Fibroblast of skin of scalp (primary cell): ENCODE measurements around the gene CD36. TPM values are rescaled to one million over a fixed set of nuclear protein-coding genes. Genes with fewer than 3 reads are reported as not detected.

Source experiments
- DNase-seq: peaks from one replicate; pipeline ENCODE4 v3.0.0-alpha.2; 2013
- polyA plus RNA-seq, 2 experiments: library from polyadenylated mRNA; unstranded; fragments of 120-200 nt; gene quantifications; one replicate each; pipeline ENCODE4 v1.2.1, GENCODE V29; 2013; ENCODE audit not compliant: insufficient read length in 2 of 2

The CD36 gene
- 1.1 TPM for polyA plus RNA-seq (2013, experiment 1 of 2; ENCODE audit: insufficient read length)
- 6.1 TPM for polyA plus RNA-seq (2013, experiment 2 of 2; ENCODE audit: insufficient read length)

DNA sequence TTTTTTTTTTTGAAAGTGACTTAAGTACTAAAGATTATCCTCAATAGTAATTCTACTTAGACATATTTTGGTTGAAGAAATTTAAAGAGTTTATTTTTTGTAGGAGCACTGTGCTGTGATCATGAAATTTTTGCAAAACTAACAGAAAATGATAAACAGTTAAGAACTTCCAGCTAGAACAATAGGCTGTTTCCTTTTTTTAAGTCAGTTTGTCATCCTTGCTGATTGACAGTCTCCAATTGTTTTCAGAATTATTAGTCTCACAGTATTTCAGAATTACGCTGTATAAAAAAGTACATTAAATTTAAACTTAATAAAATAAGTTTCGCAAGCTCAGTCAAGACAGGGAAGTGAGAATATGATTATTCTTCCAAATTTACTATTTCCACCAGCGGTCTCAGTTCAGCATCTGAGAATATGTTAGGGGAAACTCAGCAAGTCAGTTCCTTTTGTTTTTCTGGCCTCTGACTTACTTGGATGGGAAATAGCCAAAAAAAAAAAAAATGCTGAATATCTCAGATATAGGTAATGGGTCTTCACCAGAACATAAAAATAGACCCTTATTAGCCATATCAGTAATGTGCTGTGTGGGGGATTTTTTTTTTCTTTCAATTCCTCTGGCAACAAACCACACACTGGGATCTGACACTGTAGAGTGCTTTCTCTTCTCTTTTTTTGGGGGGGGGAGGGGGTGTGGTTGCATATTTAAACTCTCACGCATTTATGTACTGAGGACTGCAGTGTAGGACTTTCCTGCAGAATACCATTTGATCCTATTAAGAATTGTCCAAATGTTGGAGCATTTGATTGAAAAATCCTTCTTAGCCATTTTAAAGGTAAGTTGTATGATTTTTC lies at the start of gene CD36:
TSS of gene CD36 (plus strand) at position 732 of the 855 bp plus-strand sequence. CDS start 8,099 bp downstream, outside the sequence.
- no peak for DNase-seq

- no peak for DNase-seq
Observed at GRCh38 chr7:80589631-80590030, 48.8 kb upstream of the CD36 start.

DNA sequence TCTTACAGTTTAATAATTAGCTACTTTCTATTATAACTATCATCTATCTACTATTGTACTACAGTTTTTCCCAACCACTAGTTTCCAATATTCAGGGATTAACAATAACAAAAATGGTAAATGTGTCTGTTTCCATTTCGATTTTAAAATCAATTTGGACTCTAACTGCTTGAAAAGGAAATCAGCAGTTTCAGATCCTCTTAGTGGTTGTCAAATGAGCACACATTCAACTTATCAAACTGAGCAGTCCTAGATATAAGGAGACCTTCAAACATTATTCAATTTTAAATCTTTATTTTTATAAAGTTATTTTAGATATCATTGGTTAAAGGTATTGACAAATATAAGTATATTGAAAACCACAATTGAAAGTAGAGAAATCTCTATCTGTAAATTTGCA lies 46.8 kb upstream of the CD36 start:
- DNase-seq: no peak

- DNase-seq: no peak
Observed at GRCh38 chr7:80593869-80594586, 44.4 kb upstream of the CD36 start.

DNA sequence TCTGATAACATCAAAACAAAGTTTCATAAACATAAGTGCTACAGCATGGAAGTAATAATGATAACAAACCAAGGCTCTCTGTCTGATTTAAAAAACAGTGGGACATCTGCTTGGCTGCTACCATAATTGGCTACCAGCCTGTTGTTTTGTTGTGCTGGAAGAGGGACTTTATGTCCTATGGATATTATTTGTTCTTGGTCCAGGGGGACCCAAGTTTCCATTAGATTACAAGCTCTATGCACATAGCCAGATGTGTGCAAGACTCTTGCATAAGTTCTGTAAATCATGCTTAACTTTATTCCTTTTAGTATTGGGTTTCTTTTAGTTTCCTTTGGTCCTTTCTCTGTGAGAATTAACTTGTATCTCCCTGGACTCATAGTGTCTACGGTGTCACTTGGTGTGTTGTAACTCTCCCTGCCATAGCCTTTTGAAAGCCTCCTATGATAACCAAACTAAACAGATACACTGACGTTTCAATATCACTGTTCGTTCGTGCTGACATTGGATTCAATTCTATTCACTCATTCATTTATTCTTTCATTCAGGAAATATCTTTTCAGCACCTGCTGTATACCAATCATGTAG lies 41.4 kb upstream of the CD36 start:
- no peak for DNase-seq

- no peak for DNase-seq
Observed at GRCh38 chr7:80597875-80598274, 40.6 kb upstream of the CD36 start.

GRCh38 chr7:80600046-80600445 lies 38.4 kb upstream of the CD36 start:
- no peak for DNase-seq

DNA sequence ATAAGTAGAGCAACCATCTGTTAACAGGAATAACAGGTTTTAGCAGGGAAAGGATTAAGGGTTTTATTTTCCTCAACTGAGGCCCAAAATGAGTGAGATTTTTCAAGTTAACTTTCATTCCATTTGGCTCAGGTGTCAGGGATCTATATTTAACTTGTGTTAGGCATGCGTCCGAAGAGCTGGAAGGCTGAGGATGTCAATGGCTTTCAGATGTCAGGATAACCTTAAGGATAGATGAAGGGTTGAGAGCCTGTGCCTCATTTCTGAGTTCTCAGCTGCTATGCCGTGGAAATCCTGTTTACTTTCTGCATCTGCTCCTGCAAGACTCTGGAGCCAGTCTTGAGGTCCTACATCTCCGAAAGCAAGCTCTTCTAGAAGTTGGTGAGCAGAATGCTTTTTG lies 36.4 kb upstream of the CD36 start:
- no peak for DNase-seq

GRCh38 chr7:80603940-80604339 lies 34.5 kb upstream of the CD36 start:
- no peak for DNase-seq

GRCh38 chr7:80604436-80604835 lies 34.0 kb upstream of the CD36 start:
- no peak for DNase-seq

DNA sequence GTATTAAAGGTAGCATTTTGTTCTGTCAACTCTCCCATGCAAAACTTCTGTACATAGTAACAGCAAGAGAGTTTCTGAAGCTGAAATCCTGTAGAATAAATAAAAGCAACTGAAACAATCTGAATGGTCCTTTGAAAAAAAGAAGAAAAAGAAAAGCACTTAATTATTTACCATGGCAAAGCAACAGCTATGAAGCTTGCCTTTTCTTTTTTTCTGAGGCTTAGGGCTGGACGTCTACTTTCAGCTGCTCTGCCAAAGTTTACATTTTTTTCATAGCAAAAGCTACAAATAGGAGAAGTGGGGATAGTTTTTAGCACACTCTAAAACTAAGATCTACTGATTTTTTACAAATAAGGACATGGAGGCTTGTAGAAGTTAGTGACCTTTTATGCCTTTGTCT lies 31.3 kb upstream of the CD36 start:
- no peak for DNase-seq

- no peak for DNase-seq
Observed at GRCh38 chr7:80608336-80608735, 30.1 kb upstream of the CD36 start.

- DNase-seq: no peak
Observed at GRCh38 chr7:80609751-80610150, 28.7 kb upstream of the CD36 start.

GRCh38 chr7:80611353-80611752 lies 27.1 kb upstream of the CD36 start:
- no peak for DNase-seq

DNA sequence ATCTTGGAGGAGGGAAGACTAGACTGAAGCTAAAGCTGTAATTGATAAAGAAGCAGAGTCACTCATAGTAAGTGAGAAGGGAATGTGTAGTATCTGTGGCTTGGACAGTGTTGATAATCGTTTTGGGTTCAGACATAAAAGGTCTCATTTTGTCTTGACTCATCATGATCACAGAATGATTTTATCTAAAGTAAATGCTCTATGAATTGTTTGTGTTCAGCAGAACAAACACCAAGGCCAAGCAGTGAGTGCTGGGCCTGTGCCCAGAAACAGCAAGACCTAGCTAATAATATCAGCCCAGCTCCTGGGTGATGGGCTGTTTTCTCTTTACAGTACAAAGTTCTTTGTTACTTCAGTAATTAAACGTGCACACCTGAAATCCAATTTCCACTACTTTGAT lies 26.7 kb upstream of the CD36 start:
- peak; percentile 54 for DNase-seq

GRCh38 chr7:80612880-80613279 lies 25.6 kb upstream of the CD36 start:
- no peak for DNase-seq

DNA sequence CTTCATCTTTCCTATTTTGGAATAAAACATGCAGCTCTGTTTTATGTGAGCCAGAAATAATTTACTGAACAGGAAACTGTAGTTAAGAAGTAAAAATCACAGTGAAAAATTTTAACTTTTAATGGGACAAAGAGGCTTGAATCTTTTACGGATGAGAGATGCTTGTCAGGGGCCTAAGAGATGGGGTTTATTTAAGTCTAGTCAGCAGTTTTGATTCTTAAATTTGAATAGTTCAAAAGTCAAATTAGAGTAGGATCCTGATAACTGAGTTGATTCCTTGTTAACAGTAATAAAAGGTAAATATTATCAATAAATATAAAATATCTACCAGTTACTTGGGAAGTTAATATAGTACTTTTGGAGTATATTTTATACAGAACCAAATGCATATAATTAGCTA lies 24.9 kb upstream of the CD36 start:
- no peak for DNase-seq

DNA sequence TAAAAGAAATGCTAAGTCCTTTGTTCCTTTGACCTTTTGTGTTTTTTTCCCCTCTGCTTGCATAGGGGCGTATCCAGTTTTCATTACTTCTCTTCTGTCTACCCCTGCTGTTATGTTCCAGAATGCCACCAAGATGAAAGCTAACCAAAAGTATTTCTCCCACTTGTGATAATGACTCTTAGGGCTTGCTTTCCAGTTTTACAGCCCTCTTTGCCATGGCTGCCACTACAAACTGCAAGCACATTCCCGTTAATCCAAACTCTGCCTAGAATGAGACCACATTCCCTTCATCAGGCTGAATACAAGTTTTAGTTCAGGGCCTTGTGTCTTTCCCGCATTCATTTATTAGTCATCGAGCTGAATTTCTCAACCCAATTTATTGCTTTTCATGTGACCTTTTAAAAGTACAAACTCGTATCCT lies 23.6 kb upstream of the CD36 start:
- peak; percentile 31 for DNase-seq

GRCh38 chr7:80618096-80618495 lies 20.3 kb upstream of the CD36 start:
- DNase-seq: no peak

DNA sequence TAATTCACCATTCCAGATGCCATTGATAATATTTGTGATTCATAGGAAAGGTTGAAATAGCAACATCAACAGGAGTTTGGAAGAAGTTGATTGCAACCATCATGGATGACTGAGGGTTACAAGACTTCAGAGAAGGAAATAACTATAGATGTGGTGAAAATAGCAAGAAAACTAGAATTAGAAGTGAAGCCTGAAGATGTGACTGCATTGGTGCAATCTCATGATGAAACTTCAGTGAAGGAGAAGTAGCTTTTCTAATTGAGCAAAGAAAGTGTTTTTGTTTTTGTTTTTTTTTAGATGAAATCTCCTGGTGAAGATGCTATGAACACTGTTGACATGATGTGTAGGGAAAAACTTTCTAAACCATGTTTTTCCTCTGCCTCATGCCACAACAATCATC lies 18.7 kb upstream of the CD36 start:
- DNase-seq: no peak

- peak; percentile 53 for DNase-seq
Observed at GRCh38 chr7:80622541-80622940, 15.9 kb upstream of the CD36 start.

DNA sequence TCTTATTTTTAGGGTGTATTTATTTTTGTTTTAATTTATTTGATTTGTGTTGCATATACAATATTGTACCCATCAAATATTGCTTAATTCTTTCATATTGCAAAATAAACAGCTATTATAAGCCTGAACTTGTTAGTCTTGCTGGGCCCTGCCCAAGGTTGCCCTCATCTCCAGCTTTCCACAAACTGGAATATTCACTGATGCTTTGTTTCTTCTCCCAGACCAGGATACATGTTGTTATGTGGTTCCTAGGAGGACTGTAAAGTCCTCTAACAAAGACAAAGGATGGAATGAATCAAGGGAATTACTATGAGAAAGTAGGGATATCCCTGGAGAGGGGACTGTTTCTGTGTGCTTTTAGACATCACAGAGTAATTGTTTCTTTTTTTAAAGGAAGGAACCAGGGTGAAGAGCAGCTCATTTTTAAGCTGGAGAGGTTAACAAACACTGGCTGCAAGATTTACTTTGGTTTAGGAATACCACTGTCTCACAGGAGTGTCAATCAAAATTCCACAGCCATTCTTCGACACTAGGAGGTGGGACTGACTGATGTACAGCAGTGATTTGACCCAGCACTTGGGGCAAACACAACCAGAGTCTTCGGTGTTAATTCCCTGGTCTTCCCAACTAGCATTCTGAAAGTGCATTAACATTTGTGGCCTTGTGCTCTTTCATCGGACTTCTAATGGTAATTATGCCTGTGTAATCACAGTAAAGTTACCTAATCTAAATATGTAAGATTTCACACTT lies 14.8 kb upstream of the CD36 start:
- peak; percentile 5 for DNase-seq

GRCh38 chr7:80624763-80625162 lies 13.7 kb upstream of the CD36 start:
- no peak for DNase-seq
